SW480 (cell line): ENCODE measurements around the gene NR1D1.
A peak's percentile ranks its signal among the peaks of the same experiment; 100 is the strongest.

Experiments
- DNase-seq: peaks from one replicate; pipeline ENCODE4 v3.0.0-alpha.2; 2016; ENCODE audit warnings: low spot score

NR1D1 gene

GRCh38 chr17:40075201-40075941, 25.0 kb downstream of the NR1D1 start:
- no peak for DNase-seq

DNA sequence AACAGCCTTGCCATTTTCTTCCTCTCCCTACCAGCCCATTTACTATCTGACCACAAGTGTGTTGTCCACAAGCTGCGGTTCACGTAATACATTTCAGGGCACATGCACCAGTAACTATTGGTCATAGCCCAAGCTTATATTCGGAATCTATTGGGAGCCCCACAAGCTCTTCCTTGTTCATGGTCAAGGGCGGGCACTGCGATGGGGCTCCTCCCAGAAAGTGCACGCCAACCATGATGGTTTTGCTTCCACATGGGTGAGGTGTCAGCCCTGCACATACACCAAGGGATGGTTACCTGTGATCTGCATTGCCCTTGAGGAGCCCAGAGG, 25.6 kb downstream of the NR1D1 start:
- no peak for DNase-seq

- DNase-seq, result no peak
Observed at GRCh38 chr17:40074175-40074512, 26.2 kb downstream of the NR1D1 start.

DNA sequence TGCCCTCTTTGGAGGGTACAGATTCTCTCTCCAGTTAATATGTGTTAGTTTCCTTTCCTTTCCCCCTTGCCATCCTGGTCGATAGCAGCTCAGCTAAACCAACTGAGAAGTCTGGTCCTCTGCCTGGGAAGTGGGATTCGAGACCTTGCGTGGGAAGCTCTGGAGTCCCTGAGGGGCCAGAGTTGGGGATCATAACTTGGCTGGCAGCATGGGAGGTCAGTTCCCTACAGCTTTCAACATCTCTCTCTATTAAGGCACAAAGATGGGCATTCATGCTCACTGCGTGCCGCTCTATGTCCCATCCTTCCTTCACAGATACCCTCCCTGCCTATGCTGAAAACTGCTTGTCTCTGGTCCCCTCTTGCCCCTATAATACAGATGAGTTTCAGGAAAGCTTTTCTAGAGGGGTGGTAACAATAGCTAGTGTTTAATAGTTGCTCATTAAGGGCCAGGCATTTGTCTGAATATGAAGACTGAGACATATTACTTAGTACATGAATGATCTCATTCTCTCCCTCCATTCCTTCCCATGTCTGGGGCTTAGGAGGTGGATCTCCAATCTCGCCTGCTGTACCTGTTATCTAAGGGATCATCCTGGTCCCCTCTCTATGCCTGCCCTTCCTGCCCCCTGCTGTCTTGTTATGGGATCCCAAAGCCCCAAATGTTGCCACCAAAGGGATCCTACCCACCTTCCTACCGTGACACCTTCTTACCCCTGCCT, 26.8 kb downstream of the NR1D1 start:
- DNase-seq, result no peak

DNA sequence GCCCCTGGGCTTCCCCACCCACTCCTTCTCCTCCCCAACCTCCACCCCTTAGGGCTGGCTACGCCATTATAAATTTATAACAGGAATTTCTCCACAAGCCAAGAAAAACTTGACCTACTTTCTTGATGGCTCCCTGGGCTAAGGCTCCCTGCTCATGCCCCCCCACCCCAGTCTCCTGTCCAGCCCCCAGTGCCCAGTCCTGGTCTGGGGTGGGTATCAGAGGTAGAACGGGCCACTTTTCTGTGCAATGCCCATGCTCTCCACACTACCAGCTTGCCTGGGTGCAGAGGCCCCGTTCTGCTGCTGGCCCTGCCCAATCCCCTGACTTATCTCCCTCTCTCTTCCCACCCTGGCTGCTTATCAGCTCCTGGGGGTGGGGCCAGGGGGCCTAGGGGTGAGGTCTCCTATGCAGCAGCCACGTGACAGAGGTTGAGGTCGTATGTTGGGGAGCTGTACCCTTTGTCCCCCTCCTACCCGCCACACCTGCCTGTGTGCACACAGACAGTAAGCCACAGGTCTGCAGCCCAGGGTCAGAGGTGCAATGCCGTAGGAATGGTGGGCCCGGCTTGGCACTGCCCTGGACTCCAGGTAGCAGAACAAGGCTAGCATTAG, 27.5 kb downstream of the NR1D1 start:
- no peak for DNase-seq

GRCh38 chr17:40072040-40072734, 28.2 kb downstream of the NR1D1 start:
- DNase-seq, result peak; percentile 72

GRCh38 chr17:40071313-40072039, 28.9 kb downstream of the NR1D1 start:
- DNase-seq, result peak; percentile 59

DNA sequence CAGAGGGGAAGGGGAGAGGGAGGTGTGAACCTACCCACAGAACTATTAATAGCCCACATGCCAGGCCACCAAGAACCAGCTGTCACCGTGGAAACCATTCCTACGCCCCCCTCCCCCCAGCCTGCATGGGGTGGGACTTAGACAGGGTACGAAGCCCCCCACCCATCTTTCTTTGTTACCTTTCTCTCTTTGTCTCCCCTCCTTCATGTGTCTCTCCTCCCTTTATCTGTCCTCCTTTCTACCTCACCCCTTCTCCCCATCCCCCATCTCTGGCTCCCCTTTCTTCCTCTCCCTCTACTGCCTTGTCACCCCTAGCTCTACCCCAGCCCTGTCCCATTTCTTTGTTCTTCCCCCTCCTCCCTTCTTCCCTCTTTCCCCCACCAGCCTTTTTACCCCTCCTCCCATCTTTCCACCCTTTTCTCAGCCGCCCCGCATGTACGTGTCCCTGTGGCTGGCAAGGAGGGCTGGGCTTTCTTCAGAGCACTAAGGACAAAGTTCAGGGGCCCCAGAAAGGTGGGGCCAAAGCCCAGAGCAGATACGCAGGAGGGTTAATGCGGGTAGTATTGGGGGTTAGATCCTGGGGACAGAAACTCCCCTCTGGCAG, 29.6 kb downstream of the NR1D1 start:
- DNase-seq, result no peak

DNA sequence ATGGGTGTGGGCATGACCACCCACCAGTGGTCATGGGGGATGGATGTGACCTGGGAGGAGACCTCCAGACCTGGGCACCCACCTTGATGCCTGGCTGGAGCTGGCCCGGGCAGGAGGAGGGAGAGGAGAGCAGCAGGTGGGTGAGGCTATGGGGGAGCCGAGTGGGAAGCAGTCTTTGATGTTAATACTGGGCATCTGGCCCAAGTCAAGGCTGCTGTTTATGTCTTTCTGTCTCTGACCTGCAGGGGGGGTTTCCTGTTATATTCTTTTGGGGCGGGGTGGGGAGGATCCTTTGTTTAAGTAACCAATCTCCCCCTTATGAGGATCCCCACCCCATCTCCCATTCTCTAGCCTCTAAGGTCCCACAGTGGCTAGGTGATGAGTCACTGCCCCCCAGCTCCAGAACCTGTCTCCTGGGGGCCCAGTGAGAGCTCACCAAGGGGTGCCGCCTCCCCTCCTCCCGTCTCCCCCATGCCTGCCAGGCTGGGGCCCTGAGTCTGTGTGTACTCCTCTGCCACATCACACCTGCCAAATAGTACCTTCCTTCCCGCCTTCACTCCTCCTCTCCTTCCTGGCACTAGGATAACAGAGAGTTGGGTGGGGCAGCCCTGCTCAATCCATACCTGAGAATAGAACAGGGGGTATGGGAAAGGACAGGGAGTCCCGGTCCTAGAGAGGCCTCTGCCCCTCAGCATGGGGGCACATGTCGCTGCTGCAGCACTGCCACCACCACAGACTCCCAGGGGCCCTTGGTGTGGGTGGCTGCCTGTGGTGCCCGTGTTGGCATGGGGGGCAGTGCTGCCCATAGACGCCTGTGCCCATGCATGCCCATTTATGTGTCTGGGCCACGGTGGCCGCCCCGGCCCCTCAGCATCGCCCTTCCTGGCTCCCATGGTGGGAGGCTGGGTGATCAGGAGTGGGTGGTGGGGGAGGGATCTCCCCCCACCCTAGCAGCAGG, 30.4 kb downstream of the NR1D1 start:
- peak; percentile 89 for DNase-seq

DNA sequence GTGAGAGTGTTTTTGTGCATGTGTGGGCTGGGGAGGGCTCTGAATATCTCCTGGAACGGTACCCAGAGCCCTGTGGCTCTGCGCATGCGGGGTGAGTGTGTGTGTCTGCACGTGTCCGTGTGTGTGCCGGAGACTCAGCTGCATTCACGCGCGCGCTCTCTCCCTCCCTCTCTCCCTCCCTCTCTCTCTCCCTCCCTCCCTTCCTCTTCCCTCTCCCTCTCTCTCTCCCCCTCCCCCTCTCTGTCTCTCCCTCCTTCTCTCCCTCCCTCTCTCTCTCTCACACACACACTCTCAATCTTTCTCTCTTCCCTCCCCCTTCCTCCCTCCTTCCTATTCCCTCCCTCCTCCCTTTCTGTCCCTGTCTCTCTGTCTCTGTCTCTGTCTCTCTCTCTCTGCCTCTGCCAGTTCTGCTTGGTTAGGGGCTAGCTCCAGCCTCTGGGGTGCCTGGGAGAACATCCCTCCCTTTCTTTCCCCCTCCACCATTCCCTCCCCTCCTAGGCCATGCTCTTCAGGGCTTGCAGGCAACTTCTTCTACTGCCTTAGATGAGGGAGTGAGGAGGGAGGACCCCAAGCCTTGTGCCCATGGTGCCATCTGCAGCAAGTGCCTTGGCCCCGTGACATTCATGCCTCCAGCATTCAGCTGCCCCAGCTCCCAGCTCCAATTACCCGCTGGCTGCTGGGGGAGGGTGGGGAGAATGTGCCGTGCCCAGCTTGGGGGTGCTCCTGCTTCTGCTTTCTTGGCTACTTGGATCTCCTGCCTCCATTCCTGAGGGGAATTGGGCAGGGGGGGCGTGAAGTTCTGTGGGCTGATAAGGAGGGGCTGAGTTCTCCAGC, 31.3 kb downstream of the NR1D1 start:
- DNase-seq, result peak; percentile 72

DNA sequence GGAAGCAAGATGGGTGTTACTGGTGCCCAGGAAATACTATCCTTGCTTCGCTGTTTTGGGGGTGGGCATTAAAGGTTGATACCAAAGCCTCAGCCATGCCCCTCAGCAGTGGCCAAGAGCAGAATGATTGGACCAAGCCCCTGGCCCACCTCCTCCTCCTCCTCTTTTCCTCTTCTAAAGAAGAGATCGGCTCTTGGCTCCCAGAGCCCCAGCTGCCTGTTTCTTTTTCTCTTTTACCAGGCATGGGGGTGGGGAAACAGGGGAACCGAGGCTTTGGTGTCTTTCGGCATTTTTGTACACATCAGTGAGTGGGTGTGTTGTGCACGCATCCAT, 31.8 kb downstream of the NR1D1 start:
- DNase-seq, result no peak

- peak; percentile 50 for DNase-seq
Observed at GRCh38 chr17:40068129-40068581, 32.2 kb downstream of the NR1D1 start.

GRCh38 chr17:40067710-40068109, 32.7 kb downstream of the NR1D1 start:
- no peak for DNase-seq

DNA sequence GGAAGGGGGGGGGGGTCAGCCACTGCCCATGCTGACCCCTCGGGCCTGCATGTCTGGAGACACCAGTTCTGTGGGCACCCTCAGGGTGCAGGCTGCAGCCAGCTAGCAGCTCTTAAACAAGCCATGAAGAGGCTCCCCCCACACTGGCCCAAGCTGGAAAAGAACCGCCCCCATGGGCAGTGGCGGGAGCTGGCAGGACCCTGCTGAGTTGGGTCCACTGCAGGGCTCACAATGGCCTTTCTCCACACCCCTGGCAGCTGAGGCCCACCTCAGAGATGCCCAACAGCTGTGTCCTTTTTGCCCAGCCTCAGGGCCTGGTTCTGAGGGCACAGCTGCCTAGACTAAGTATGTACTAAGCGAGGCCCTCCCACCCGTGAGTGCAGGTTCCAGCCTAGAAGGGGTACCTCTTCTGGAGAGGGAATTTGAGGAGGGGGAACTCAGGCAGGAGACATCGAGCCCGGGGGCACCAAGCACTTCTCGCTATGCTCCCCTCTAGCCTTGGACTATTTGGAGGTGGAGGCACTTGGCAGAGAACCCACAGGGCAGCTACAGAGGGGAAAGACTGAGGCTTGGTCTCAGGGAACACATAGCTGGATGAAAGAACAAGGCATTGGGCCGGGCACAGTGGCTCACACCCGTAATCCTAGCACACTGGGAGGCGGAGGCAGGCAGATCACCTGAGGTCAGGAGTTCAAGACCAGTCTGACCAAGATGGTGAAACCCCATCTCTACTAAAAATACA, 34.4 kb downstream of the NR1D1 start:
- no peak for DNase-seq

DNA sequence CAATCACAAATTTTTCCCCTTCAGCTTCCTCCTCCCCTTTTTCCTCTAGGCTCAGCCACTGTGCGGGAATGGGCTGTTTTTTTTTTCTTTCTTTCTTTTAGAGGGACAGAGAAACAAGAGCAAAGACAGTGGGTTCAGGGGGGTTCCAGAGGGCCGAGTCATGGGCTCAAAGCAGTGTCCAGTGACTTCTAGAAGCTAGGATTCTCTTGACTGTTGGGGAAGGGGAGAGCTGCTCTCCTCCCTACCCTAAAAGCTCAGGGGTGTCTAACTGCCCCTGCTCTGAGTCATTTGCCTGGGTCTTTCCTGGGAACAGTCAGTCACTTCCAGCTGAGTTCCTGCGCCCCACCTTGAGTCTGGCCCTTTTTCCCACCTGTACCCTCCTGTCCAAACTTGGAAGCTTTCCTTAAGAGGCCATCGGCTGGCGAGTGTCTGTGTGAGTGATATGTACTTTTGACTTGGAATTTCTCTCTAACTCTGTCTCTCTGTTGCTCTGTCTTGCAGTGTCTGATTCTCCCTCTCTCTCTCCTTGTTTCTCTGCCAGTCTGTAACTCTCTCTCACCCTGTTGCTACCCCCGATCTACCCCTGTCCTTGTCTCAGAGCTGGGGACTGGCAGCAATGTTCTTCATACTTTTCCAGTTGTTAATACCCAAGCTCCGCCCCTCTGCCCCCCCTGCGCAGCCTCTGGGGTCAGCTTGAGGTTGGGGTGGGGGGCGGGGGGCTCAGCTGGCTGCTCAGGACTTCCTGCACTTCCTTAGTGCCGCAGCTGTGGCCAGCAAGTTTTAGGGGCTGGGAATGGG, 35.2 kb downstream of the NR1D1 start:
- DNase-seq, result no peak

GRCh38 chr17:40063901-40064531, 36.4 kb downstream of the NR1D1 start:
- DNase-seq, result no peak

DNA sequence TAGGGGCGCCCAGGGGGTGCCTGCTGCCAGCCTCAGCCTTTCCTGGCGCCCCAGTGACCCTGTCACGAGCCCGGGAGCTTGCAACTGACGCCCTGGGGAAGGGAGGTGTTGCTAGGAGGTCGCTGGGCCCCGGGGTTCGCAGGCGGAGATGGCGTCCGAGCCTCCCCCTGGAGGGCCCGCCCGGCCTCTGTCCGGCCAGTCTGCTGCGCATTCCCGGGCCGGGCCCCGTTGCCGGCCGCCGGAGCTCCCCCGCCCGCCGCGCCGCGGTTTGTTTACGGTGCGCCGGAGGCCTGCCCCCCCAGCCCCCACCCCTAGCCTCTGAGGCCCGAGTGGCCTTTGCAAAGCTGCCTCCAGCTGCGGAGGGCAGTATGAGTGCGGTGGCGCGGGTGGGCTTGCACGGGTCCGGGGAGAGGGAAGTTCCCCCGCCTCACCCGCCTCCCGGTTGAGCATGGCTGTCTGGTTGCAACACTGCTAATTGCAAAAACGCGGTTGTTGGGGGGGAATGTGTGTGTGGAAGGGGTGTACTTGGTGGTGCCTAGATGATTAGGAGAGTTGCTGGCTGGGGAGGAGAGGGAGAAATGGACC, 37.1 kb downstream of the NR1D1 start:
- DNase-seq, result no peak
